ENCODE results near the gene KIF5C.

KIF5C gene

DNA sequence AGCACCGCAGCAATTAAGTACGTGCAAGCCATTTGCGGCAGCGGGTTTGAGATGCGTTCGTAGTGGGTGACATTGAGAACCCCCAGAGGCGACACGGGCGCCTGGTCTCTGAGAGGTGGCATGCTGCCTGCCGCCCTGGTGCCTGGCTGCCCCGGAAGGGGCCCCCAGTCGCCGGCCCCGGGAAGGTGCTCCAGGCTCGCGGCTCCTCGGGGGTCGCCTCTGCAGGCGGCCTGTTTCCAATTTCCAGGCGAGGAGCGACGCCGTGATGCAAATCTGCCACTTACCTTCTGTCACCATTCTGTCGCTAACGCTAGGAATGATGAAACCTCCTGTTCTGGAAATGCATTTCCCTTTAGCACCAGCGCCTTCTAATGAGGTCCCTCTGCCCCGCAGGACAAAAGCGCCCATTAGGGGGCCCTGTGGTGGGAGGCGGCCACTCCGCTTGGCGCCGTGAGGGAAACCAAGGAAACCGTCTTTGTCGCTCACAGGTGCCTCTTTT is 13.0 kb downstream of the KIF5C start:
- DNase-seq = no peak

DNA sequence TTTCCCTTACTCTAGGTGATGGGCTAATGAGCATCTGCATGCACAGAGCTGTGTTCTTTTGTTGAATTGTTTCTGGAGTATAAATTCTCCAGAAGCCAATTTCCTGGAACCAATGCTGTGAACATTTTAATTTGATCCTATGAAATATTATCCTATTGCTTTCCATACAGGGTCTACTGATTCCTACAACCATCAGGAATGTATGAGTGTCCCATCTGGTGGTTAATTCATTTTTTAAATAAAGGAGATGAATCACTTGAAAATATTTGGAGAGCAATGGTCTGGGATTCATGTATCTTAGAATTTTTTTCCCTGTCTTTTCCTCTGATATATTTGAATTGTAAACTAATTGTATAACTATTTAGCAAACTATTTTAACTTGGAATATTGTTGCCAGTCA is 14.0 kb downstream of the KIF5C start:
- DNase-seq = no peak

DNA sequence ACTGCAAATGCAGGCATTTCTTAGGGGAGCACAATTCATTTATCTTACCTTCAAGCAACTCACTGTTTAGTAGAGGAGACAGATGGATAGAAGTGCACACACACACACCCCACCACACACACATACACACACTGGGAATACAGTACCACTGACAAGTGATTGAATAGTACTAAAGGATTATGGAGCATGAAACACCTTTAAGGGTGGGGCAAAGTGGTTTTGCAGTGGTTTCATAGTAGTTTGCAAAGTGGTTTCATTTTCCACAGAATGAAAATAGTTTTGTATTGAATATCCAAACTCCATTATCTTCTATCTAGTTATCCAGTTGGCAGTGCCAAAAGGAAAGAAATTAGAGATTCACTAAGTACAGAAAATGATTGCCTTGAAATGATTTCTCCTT is 18.9 kb downstream of the KIF5C start:
- DNase-seq = no peak

DNA sequence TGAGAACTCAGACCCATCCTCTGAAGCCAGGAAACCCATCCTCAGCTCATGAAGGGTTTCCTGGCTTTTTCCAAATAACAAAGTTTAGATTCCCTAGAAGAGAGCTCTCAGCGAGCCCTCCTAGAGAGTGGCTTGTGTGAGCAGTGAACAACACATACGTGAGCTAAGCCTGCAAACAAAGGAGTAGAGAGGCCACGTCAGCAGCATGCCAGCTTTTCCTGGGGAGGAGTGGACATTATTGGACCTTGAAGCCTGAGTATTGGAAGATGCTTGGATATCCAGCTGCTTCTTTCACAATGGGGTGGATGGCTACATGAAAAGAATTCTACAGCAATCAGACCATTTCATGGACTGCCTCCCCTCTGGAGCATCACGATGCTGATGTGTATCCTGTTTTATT is 21.1 kb downstream of the KIF5C start:
- no peak for DNase-seq

DNA sequence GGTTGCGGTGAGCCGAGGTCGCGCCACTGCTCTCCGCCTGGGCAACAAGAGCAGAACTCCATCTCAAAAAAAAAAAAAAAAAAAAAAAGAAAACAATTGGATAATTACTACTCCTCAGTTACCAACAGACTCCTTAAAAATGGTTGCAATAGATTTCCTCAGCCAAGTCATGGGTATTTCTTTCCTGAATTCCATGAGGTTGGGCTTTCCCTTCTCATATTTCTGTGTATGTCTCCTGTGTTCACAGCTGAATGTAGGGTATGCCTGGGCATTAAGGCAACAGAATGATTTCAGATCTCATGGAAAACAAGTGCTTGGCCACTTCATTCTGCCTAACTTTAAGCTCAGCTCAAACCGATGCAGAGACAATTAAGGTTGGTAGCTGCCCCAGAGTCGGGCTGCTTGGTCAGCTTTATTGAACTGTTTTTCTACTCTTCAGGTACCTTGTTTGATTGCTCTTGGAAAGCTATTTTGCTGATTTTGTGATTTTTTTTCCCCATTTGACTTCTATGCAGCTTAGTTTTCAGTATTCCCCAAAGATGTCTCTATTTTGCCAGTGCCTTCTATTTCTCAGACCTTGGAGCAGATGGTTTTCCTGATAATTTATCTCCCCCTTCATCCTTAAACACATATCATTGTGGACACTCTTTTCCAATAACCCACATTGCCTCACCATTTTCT is 24.8 kb downstream of the KIF5C start:
- DNase-seq = no peak

DNA sequence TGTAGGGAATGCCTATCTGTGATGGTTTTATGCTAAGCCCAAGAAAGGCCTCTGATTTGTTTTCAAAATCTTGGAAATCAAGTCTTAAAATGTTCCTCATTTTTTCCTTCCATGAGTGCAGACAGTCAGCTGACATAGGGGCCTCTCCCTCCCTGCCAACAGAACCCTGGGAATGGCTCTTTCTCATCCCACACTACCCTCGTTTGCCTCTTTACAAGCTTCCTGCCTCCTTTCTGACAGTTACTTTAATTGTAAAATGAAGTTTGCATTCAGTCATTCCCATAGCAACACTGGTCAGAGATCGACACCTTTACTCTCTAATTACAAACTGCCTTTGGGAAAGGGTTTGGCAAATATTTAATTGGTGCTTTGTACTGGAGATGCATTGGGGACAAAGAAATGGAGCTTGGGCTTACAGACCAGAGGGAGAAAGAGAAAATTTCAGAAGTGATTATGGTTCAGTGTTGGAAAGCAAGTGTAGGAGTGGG is 25.4 kb downstream of the KIF5C start:
- no peak for DNase-seq

DNA sequence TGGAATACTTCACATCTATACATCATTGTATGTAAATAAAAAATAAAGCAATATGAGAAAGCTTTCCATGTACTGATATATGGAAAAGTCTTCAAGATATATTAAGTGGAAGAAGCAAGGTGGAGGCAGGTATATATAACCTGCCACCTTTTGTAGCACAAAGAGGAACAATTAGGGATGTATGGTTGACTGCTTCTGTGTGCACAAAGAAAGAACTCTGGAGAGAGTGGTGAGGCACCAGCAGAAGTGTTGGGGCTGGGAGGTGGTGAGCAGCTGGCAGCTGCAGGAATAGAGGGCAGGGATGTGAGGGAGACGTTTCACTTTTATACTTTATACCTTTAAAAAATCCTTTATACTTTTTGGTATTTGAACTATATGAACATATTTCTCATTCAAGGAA is 26.1 kb downstream of the KIF5C start:
- DNase-seq = no peak

DNA sequence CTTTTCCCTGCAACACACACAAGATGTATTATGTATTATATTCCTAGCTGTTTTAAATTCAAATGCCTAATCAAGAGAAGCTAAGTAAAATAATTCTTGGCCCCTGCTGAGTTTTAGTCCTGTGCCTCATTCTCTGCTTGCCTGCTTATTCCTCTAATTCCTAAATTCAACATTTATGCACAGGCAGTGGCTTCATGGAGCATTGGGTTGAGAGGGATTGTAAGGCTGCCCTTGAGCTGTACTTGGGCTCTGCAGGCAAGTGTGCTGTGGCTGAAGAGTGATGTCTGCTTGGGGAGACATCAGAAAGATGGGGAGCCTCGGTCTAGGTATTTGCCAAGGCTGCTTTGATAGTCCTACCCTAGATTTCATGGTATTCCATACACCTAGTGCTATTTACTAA is 27.8 kb downstream of the KIF5C start:
- no peak for DNase-seq

DNA sequence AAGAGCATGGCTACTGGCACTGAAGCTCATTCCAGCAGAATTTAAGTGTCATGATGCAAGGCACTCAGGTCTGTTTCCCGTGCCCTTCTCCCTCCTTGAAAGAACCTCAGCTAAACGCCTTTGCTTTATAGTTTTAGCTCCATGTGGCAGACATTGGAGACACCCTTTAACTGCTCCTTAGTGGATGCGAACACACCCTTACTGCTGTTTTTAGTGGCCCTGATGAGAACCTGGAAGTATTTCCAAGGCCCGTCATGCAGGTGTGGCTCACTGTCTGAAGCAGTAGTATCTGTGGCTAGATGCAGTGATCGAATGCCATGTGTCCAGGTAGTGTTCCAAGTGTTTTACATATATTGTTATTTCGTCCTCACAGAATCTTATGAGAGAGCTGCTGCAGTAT is 28.3 kb downstream of the KIF5C start:
- DNase-seq = no peak

DNA sequence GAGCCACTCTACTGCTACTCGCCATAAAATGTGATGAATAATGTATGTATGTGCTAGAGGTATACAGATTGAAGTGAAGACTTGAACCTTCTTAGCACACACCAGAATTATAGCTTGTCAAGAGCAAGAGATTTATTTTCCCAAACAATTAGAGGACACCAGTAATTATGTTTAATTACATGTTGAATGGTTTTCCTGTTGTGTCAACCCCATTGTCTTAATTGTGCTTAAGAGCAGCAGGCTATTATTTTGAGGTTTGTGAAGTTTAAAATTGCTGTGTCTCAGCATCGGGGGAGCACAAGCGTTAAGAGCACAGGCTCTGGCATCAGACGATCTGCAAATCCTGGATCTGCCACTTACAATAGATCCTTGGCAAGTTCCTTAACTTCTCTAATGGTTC is 29.0 kb downstream of the KIF5C start:
- DNase-seq = no peak

DNA sequence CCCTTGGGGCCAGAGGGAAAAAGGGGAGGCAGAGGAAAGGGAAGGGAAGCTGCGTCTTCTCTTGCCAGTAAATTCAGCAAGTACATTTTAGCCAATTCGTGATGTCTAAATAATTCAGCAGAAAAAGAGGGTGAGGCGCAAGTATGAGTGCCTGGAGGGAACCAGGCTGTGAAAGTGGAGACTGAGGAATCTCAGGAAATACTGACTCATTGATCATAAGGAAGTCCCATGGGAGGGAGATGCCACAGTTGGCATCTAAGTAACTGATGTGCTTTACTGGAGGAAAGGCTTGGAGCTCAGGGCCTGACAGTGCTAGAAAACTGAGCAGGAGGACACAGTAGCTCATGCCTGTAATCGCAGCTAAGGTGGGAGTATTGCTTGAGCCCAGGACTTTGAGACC is 31.1 kb downstream of the KIF5C start:
- DNase-seq = no peak

DNA sequence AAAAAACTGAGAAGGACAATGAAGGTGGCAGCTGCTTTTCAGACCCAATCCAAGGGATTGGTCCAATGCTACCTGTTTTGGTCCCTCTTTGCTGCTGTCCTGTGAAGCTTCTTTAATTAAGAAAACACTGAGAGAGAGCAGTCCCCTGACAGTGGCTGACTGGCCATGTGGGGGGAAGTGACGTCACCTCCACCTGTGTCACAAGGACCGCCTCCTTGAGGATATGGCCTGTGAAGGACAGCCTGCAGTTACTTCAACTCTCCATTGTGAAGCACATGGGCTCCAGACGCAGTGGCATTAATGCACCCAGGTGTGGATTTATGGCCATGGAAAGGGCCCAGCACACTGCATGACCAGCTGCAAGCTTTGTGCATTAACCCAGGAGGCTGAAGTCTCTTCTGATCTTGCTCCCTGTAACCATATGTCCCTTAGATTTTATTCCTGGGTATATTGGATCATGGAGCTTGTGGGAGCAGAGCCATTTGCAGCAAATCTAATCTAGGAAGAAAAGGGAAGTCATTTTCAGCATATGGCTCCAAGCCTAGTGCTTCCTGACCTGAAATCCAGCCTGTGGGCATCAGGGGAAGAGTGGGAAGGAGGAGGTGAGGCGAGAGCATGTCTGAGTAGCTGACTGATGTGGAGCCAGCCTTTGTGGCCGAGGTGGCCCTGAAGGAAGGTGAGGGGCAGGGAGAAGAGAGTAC is 32.2 kb downstream of the KIF5C start:
- no peak for DNase-seq

DNA sequence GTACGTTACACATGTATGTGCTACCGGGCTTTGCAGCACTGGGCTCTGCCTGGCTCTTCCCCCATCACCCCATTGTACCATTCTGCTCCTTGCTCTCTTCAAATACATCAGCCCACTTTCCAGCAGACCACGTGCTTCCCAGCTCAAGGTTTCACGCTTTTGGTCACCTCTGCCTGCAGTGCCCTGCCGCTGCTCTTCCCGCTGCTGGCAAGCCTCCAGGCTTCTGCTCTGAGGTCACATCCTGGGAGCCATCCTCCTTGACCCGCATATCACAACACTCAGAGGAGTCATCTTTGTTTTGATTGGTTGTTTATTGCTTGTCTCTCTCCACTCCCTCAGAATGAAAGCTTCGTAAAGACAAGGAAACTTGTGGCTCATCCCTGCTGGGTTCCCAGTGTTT is 34.1 kb downstream of the KIF5C start:
- no peak for DNase-seq

DNA sequence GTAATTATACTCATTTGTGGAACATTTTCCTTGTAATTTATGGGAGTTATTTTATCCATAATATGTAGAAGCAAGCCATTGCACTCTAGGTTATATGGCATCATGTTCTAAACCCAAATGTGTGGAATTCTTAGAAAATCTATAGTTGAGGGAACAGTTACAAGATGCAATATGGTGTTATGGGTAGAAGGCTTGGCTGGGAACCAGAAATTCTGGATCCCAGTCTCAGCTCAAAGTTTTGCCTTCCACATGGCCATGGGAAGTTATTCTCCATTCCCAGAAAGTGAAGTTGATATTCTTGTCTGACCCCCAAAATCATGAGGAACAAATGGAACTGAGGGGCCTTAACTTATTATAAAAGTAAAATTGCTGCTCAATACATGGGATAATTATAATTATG is 38.0 kb downstream of the KIF5C start:
- DNase-seq = no peak

DNA sequence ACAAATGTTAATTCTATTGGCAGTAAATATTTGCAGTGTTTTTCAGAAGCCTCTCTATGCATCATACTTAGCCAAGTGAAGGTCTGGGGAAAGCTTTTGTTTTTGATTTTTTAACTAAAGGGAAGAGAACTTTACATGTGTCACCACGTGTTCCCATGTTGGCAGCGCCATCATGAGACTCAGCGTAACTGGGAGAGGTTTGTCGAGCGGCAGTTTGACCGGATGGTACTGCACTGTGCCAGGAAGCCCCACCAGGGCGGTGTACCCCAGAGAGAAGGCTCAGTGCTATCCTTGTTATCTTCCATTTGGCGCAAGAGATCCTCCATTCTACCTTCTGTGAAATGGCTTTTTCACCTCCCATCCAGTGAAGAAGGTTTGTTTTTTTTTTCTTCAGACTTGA is 38.5 kb downstream of the KIF5C start:
- no peak for DNase-seq

DNA sequence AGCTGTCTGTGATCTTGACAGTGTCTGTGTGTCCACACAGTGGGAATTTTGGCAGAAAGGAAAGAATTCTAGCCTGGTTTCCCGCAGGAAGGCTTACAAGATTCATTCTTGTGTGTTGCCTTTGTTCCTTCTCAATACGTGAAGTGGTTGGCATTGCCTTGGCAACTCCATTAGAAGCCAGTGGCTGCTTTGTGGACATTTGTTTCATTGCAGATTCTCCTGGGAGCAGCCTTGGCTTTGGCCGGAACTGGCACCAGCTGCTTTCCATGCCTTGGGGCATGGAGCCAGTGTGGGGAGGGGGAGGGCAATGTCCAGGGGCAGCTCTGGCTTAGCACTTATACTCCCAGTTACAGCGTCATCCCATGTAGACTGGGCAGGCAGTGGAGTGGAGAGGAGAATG is 39.4 kb downstream of the KIF5C start:
- no peak for DNase-seq

DNA sequence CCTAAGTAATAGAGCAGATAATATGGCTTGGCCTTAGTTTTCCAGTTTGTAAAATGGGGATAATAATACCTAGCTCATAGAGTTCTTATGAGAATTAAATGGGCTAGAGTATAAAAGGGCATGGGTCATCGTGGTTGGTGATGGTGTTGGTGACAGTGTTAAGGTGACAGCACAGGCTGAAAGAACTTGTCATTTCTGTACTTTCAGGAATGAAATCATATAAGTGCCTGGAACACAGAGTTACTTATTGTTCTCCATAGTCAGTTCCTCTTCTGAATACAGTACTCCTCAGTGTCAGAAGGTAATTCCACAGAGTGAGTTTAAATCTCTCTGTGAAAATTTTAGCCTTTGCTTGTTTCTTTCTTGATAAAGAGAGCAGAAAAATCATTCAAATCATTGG is 42.4 kb downstream of the KIF5C start:
- DNase-seq = no peak

DNA sequence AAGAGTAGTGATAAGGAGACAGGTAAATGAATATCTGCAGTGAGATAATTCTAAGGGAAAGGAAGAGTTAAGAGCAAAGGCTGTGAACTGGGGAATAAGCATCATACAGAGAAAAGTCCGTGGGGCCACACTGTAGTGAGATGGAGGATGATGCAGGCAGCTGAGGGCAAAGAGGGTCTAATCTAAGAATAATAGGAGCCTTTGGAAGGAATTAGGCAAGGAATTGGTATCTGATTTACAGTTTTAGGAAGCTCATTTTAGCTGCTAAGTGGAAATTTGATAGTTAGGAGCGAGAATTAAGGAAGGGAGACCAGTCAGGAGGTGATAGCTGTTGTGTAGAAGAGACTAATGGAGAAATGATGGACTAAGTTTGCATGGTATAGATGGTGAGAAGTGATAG is 43.5 kb downstream of the KIF5C start:
- no peak for DNase-seq

DNA sequence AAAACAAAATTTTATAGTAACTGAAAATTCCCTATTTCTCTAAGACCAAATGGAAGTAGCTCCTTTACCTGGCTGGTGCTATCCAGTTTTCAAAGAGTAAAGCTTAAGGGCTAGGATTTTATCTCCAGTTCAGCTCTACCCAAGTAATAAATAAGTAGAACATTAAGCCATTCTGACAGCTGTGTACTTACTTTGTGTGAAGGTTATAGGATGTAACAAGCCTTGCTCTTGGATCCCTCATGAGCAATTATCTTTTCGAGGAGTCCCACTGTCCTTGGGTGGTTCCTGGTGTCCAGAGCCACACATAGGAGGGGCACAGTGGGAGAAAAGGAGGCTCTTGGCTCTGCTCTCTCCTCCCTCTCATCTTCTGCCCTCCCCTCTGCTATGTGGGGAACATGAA is 45.5 kb downstream of the KIF5C start:
- DNase-seq = no peak

DNA sequence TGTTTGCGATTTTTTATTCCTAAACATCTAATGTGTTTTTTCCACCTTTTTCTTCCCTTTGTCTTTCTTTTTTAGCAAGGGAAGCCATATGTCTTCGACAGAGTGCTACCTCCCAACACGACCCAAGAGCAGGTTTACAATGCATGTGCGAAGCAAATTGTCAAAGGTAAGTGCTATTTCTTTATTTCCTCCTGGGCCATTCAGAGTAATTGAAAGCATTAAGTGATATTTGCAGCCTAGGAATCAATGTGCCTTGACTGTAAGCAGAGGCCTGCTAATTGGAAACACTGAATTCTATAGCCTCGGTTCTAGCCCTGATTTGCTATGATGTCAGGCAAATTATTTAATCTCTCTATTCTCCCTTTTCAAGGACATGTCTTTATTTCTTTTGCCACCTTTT is 47.0 kb downstream of the KIF5C start:
- no peak for DNase-seq

DNA sequence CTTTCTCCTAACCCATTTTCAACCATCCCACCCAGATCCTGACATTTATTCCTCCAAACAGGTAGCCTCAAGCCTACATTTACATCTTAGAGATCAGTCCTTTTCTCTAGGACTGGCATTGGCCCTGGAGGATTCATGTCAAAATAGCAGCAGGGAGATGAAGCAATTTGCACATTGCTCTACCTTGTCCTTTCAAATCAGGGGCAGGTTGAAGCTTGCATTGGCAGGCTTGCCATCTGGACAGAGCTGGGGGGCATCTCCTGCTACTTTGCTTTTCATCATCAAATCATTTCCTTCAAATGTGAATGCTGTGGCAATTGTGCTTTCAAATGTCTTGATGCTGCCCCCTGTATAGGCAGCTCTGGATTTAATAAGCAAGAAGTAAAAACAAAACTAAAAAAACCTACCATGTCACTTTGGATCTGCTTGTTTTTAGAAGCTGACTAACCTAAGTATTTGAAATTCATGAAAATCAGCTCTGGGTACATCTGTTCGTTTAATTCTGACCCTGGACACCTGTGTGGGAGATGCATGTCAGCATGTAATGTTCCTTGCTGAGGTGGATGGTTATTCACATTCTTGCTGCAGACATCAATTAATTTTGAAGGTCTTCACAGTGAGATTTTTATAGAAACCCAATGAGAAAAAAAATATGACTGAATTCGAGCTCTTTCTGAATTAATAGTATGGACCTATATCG is 47.9 kb downstream of the KIF5C start:
- DNase-seq = no peak

DNA sequence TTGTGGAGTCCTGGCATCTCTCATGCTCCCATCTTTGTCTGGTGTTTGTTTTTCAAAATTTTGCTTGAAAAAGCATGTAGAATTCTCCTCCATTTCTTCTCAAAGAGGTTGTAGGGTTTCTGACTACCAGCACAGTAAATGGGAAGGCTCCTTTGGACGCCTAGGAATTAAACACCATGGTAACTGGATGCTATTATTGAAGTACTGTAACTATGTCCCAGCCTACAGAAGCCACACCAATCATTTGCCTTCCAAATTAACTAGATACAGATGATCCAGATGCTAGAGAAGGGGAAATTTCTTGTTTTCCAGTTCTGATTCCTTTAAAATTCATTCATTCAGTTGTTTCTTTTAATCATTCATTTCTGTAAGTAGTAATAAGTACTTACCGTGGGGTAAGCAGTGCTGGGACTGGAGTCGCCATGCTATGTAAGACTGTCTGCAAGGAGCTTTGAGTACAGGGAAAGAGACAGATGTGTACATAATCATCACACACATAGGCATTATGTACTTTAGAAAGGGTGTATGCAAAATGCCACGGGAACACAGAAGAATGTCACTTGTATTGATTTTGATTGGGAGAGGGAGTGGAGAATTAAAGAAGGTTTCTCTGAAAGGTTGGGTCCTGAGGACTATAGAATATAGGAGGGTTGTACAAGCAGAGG is 49.6 kb downstream of the KIF5C start:
- no peak for DNase-seq

DNA sequence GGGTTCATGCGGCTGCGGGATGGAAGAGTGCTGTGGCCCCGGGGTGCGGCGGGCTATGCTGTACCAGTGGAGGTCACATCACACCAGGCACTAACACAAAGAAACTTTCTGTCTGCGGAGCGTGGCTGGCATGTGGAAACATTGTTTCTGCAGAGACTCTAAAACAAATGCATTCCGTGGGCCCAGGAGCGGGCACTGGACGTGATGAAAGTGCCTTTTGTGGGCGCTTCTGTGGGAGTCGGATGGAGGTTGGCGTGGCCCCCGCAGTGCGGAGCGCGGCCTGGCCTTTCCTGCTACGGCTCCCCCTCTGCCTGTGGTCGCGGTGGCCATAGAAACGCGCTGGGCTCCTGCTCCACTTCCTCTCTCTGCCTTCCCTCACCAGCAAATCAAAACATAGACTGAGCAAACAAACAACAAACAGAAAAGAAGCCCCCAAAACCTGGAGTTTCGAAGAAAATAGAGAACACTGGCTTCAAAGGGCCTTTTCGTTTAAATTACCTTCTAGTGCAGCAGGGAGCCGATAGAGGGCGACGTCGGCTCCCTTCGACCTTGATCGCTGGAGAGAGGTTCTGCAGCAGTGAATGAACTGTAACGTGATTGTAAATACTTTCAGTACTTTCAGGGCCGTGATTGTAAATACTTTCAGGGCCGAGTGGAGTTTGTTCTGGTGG is 51.4 kb downstream of the KIF5C start:
- DNase-seq = peak; percentile 41
